CD1c-positive myeloid dendritic cell (primary cell): ENCODE measurements around the gene RPS27L.
"Not testable (repeated sequence)": the region's sequence is repeated elsewhere in the genome, so short reads cannot be mapped to it uniquely, and the experiment has no call there.

ENCODE experiments used
- DNase-seq: peaks from one replicate; pipeline ENCODE4 v3.0.0-alpha.2; 2016; ENCODE audit errors: extremely low spot score

The RPS27L gene

GRCh38 chr15:63098901-63099300 is 58.4 kb downstream of the RPS27L start:
- not testable (repeated sequence) for DNase-seq
